Measurements from ENCODE around the gene MAP2K1.
A peak's percentile ranks its signal among the peaks of the same experiment; 100 is the strongest.
"Not testable (repeated sequence)": the region's sequence is repeated elsewhere in the genome, so short reads cannot be mapped to it uniquely, and the experiment has no call there.

The MAP2K1 gene

DNA sequence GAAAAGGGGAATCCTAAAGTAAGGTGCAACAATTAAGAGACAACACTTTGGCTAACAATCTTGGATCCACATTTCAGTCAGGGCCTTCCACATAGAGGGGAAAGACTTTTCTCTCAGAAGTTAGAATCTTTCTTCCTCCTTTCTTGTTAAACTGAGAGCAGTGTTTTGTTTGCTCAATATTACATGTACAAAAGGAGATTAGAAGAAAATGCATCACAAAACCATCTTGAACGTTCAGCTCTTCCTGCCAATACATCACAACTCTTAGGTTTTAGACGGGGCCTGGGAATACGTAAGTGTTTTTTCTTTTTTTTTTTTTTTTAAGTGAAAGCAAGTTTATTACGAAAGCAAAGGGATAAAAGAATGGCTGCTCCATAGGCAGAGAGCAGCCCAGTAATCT, 39.1 kb downstream of the MAP2K1 start:
- no peak for DNase-seq

- DNase-seq = no peak
Measured at GRCh38 chr15:66429117-66429516, 42.4 kb downstream of the MAP2K1 start.

DNA sequence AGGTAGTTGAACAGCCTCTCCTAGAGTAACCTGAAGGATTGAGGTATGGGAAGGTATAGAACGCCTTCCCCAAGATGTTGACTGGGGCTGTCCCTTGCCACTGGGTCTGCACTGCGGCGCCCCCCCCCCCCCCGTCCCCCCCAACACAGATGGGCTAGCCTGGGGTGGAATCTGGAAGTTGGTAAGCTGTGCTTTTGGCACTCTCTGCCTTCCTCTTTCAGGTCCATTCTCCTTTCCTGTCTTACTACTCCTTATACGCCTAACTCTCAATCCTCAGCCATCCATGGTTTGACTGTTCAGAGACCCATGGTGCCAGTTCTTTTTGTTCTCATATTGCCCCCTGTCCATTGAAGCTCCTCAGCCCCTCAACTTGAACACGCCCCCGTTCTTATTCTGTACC, 42.8 kb downstream of the MAP2K1 start:
- no peak for DNase-seq

DNA sequence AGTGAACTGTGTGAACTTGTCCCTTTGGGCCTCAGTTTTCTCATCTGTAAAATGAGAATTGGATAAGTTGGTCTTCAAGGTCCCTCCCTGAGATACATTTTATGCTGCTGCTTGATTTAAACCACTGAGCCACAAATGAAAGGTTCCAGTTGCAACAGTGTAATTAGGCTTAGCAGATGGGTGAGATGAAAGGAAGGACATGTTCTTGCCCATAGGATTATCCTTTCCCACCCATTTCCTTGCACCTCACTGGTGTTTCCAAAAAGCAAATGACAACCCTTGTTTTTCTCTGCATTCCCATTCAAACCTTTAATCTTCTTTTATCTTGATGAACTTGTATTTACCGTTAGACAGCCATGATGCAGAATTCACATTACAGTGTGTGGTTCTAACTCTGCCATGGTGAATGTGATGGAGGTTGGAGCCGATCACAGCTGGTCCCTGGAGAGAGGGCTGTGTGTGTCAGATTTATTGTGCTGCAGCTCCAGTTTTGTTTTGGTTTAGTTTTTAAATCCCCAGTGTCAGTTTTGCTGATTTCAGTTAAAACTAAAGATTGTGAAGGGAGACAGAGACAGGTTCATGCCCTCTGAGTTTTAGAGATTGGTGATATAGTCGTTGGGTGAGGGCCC, 44.0 kb downstream of the MAP2K1 start:
- DNase-seq = no peak

DNA sequence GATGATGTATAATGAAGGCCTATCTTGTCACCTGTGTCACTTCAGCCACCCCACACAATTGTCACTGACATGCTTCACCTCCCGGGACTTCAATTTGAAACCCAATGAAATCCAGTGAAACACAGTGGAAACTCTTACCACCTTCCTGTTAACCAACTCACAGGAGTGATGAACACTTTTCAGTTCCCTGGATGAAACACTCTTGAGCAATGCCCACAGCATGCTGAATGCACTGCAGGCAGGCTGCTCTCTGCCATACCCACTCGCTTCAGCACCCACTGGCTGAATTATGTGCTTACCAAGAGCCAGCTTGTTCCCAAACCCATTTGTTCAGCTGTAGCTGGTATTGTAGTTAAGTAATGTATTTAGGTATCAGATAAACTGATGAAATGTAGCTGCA, 47.0 kb downstream of the MAP2K1 start:
- no peak for DNase-seq

- DNase-seq = no peak
Measured at GRCh38 chr15:66440501-66440900, 53.8 kb downstream of the MAP2K1 start.

- DNase-seq = no peak
Measured at GRCh38 chr15:66452420-66452819, 65.7 kb downstream of the MAP2K1 start.

DNA sequence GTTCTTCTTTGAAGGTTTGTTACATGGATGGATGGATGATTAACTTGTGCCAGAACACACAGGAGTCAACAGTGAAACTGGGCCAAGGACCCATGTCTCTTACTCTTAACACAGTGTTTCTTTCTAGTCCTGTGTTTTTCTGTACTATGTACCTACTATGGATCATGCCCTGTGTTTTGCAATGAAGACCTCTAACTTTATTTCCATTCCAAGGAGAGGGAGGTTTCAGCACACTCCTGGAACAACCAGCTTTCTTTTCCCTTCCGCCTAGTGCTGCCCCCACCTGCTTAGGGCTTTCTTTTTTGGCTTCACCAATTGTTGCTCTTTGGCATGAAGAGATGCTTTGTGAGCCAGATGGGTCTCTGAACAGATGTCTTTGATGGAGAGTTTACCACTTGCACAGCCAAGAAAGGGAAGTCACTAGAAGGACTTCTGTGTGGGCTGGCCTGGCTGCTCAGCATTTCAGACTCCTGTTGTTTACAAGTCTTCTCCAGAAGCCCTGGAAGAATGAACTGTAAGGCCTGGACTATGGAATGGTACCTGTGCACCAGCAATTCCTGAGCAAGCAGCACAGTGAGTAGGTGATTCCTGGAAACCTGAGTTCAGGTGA, 66.4 kb downstream of the MAP2K1 start:
- DNase-seq = no peak

DNA sequence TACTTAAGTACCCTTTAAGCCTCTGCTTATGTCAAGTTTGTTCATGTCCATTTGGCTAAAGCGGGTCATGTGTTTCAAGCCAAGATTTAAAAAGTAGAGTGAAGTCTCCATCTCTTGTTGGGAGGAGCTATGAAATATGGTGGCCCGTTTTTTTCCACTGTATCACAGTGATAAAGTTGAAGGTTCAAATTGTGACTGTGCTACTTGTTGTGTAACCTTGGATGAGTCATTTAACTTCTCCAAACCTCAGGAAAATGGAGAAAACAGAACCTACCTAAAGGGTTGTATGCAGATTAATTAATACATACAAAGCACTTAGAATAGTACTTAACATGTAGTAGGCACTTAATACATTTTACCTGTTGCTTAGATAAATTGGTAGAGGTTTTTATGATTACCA, 67.4 kb downstream of the MAP2K1 start:
- DNase-seq = no peak

DNA sequence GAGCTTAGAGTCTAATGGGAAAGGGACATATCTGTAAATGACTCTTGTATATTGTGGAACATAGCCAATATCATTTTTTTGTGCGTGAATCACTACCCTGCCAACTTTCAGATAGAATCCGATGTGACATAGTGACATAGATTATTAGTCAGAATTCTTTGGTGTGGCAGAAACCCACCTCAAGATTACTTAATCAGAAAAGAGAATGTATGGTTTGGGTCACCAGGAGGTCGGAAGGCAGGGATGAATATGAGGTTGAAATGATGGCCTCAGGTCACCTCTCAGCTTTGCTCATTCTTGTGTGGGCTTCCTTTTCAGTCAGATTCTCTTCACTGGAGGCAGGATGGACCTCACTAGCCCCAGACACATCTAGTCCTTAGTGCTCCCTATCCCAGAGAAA, 69.5 kb downstream of the MAP2K1 start:
- no peak for DNase-seq

DNA sequence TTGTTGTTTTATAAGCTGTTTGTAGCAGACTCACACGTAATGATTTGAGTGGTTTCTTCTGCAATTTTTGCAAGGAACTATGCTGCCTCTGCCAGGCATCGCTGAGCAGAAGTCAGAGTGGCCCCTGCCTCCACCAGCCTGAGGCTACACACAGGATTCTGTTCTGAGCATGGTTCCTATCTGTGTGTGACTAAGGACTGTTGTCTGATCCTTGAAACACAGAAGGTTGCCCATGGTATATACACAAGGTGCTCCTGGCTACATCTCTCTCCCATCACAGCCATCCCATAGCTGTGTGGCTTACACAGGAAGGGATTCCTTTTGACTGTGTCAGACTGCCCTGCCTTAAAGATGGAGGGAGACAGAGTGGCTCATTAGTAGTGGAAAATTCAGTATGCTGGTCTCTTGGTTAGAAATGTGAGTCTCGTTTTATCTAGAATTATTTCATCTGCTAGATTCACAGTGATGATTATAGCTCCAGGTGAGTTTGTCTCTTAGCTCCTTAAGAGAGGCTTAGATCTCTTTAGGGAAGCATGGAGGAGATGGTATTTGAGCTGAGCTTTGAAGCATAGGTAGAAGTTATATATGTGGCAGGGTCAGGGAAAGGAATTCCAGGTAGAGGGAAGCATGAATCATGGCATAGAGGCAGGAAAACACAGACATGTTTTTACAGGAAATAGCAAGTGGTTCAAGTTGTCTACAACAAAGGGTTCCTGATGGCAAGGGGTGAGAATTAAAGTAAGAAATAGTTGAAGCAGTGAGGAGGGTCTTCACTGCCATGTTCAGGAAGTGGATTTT, 73.3 kb downstream of the MAP2K1 start:
- DNase-seq = no peak

- not testable (repeated sequence) for DNase-seq
Measured at GRCh38 chr15:66461294-66461693, 74.6 kb downstream of the MAP2K1 start.

DNA sequence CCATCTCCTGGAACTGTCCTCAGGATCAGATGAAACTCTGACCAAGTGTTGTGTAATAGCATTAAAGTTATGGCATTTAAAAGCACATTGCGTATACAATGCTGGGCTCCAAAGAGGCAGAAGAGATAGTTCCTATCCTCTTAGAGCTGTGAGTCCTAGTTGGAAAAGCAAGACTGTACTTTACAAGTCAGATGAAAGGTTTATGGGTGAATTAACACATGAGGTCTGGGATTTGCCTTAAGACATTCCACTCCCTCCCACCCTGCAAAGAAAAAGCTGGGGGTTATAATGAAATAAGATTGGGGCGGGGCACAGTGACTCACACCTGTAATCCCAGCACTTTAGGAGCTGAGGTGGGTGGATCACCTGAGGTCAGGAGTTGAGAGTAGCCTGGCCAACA, 75.2 kb downstream of the MAP2K1 start:
- DNase-seq = no peak

DNA sequence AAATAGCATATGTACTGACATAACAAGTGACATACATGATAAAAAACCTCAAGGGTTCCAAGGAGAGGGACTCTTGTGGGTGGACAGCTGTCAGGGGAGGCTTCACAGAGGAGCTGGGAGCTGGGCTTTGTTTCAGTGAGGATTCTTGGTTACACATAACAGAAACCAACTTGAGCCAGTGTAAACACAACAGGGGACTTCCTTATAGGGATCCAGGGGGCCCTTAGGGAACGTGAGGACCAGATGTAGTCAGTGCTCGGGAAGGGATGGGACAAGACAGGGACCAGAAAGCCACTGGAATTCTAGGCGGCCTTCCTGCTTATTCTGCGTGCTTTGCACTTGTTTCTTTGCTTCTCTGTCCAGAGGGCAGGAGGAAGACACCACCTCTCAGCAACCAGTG, 75.9 kb downstream of the MAP2K1 start:
- DNase-seq = peak; percentile 4

DNA sequence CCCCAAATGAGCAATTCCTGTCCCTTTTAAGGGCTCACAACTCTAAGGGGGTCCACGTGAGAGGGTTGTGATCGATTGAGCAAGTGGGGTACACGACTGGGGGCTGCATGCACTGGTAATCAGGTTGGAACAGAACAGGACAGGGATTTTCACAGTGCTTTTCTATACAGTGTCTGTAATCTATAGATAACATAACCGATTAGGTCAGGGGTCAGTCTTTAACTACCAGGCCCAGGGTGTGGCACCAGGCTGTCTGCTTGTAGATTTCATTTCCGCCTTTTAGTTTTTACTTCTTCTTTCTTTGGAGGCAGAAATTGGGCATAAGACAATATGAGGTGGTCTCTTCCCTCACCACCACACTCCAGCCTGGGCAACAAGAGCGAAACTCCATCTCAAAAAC, 78.6 kb downstream of the MAP2K1 start:
- DNase-seq = not testable (repeated sequence)

GRCh38 chr15:66467162-66468040, 80.7 kb downstream of the MAP2K1 start:
- DNase-seq = not testable (repeated sequence)

- not testable (repeated sequence) for DNase-seq
Measured at GRCh38 chr15:66470825-66471224, 84.1 kb downstream of the MAP2K1 start.

DNA sequence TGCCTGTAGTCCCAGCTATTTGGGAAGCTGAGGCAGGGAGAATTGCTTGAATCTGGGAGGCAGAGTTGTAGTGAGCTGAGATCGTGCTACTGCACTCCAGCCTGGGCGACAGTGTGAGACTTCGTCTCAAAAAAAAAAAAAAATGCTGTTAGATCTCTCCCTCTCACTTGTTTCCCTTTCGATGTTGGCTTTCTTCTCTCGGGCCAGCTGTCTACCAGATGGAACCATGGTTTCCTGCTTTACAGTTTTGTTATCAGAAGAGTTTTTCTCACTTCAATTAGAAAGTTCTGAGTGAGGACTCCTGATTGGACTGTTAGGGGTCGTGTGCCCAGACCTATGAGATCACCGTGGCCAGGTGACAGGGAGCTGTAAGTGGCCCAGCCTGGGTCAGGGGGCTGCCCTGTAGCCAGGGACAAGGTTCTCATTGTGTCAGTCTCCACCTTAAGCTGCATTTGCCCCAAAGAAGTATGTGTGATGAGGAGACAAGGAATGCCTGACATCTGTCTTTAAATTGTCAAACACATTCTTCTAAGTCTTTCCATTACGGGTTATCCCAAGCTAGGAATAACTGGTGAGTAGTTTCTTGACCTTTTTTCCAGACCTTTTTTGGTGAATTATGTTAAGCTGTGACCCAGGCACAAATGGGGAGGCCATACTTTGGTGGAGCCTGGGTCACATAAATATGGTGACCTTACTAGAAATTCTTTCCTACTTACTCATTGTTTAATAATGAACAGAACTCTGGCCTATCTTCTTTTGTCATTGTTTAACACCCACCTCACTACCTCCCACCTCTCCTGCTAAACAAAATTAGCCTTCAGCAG, 85.7 kb downstream of the MAP2K1 start:
- no peak for DNase-seq

- no peak for DNase-seq
Measured at GRCh38 chr15:66474135-66474534, 87.4 kb downstream of the MAP2K1 start.

- DNase-seq = no peak
Measured at GRCh38 chr15:66474963-66475362, 88.3 kb downstream of the MAP2K1 start.

GRCh38 chr15:66476535-66476934, 89.8 kb downstream of the MAP2K1 start:
- DNase-seq = no peak

DNA sequence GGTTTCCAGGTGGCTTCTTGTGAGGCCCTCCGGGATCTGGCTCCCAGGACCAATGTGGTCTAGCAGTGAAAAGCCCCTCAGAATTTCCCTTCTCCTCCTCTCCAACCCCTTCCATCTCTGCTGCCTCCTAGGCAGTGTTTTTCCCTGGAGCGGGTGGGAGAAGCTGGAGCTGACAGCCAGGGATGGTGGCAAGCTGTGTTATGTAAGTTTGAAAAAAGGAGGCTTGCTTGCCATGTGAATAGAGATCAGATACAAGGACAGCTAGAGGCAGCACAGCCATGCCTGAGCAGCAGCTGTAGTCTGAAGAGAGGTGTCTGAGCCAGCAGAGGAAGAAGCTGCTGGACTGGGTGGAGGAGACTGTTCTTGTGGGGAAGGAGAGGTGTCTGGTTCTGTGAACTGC, 90.3 kb downstream of the MAP2K1 start:
- DNase-seq = no peak

Measured in DMS53 (cell line).